Activated CD4-positive, alpha-beta T cell treated with anti-CD3 and anti-CD28 coated beads for 36 hours (primary cell): ENCODE measurements around the gene NUP93. TPM values are rescaled to one million over a fixed set of nuclear protein-coding genes. Genes with fewer than 3 reads are reported as not detected.

Source experiments
- ATAC-seq: fragments of 200-7000 bp; cut with Tn5 transposase; one replicate; pipeline ENCODE4 v1.10.0; 2021; ENCODE audit warnings: mild to moderate bottlenecking, moderate library complexity
- CTCF ChIA-PET: fragments of 350-600 bp; sonication (Branson Sonifier 250); formaldehyde crosslinking; loops from one replicate; lab custom pipeline; 2021; ENCODE audit warnings: antibody characterized with exemption; lab: Charles Lee
- POLR2A ChIA-PET: fragments of 350-600 bp; sonication (Branson Sonifier 250); formaldehyde crosslinking; loops from one replicate; lab custom pipeline; 2021; ENCODE audit warnings: antibody characterized with exemption, inconsistent platforms; lab: Charles Lee
- DNase-seq: peaks from one replicate; pipeline ENCODE4 v3.0.0-alpha.2; 2020
- H3K27ac Mint-ChIP-seq: one replicate; pipeline ENCODE4 v1.8.0; 2021; ENCODE audit warnings: mixed read lengths
- H3K27me3 Mint-ChIP-seq: one replicate; pipeline ENCODE4 v1.8.0; 2021; ENCODE audit warnings: mixed read lengths
- H3K36me3 Mint-ChIP-seq: one replicate; pipeline ENCODE4 v1.8.0; 2021; ENCODE audit warnings: low read depth, mixed read lengths
- H3K4me1 Mint-ChIP-seq: one replicate; pipeline ENCODE4 v1.8.0; 2021; ENCODE audit warnings: mixed read lengths
- H3K4me3 Mint-ChIP-seq: one replicate; pipeline ENCODE4 v1.8.0; 2021; ENCODE audit warnings: mild to moderate bottlenecking, moderate library complexity, mixed read lengths
- H3K9me3 Mint-ChIP-seq: one replicate; pipeline ENCODE4 v1.8.0; 2021; ENCODE audit warnings: low read depth, mixed read lengths
- intact Hi-C, 2 experiments: fragments of 100-400 bp; cut with DNase I in 1 of 2; cut with micrococcal nuclease in 1 of 2; formaldehyde crosslinking; loops; one replicate each; pipeline versions ENCODE4 v1.14.2 to v1.15.1; 2022 to 2024; cut with DNase I, micrococcal nuclease
- total RNA-seq, 2 experiments: library from RNA; stranded (reverse); gene quantifications; one replicate each; pipeline ENCODE4 v1.2.3, GENCODE V29; 2021

NUP93 gene
- total RNA-seq, 2 experiments from 2014 or later: 131 to 154 TPM

DNA sequence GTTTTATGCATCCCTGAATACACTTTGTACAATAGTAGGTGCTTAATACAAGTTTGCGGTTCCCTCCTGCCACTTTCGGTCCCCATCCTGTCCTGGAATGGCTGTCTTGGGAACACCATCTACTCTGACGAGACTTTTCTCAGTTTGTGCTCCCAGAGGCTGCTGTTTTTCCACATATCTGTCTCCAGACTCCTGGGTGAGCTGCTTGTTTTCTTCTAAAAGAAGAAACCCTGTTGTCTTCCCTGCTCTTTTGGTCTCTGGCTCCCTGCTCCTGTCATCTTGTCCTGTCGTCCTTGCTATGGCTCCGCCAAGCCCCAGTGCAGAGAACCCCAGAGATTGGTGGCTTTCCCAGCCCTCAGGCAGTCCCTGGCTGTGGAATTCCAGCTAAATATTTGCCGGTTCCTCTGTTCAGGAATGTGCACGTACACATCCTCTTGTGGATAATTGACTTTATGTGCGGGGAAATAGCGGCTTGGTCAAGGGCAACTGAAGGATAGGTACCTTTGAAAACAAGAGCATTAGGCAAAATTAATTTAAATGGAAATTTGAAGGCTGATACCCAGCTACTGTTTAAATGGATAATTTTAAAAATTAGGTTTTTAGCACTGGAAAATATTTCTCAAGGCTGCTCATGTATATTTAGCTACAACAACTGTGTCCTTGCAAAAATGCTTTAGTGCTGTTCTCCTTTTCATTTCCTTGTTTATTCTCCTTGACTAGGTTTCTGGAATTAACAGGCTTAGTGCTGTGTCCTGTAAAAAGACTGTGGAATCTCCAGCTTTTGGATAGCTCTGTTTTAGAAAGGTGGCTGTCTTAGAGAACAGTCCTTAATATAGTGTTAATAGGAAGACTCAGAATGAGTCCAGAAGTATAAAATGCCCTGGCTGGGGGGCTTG lies 84.9 kb downstream of the NUP93 start:
- CTCF ChIA-PET: no interaction called here
- H3K27me3 Mint-ChIP-seq: no peaks in the 10 kb centered on the region
- H3K9me3 Mint-ChIP-seq: no peaks in the 10 kb centered on the region
- ATAC-seq: no peak
- POLR2A ChIA-PET: no interaction called here
- no peaks in the 10 kb centered on the region for H3K4me1 Mint-ChIP-seq
- H3K27ac Mint-ChIP-seq: no peak overlapping the region
- intact Hi-C loops: no loop called here
- peaks cover 7% of the 10 kb centered on the region for H3K36me3 Mint-ChIP-seq
- no peak for DNase-seq
- H3K4me3 Mint-ChIP-seq: no peak overlapping the region

DNA sequence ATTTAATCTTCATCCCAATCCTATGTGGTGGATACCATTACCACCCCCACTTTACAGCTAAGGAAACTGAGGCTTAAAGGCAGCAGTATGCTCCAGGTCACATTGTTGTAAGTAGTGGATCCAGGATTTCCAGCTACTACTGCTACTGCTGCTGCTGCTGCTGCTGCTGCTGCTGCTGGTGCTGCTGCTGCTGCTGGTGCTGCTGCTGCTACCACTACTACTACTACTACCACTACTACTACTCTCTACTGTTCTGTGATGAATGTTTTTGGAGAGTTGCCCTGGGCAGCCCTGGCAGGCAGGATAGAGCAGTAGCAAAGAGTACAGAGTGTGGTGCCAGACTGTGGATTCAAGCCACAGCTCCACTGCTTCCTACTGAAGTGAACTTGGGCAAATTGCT lies 85.8 kb downstream of the NUP93 start:
- POLR2A ChIA-PET: no interaction called here

DNA sequence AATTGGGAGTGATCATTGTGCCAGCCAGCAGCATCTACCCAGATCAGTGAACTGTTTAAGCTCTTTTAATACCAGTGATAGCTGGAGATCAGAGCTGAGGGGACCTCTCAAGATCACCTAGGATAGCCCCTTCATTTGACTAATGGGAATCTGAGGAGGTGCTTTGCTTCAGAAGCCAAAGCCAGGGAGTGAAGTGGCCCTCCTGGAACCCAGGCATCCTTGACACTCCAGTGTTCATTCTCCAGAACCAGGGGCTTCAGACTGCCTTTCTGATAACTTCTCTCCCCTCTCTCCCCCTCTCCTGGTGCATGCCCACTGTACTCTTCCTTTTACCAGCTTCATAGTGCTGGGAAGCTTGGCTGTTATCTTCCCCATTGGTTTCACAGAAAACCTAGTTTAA lies 87.1 kb downstream of the NUP93 start:
- Mint-ChIP-seq H3K27ac (no peak overlapping the region), H3K36me3 (peaks cover 10% of the 10 kb centered on the region), H3K27me3 (no peaks in the 10 kb centered on the region), H3K4me1 (no peaks in the 10 kb centered on the region), H3K9me3 (no peaks in the 10 kb centered on the region), H3K4me3 (no peak overlapping the region)
- ChIA-PET POLR2A (no interaction called here), CTCF (interaction anchor here (1.1 kb wide), 1 partner anchor 19 kb away, joined by 3 read pairs; no protein-coding TSS in a partner anchor)
- ATAC-seq (no peak), DNase-seq (no peak)
- intact Hi-C loops: no loop called here

More for the DNA sequence above, 85.8 kb downstream of the NUP93 start:
- CTCF ChIA-PET: no interaction called here
- Mint-ChIP-seq H3K4me3 (no peak overlapping the region), H3K27ac (no peak overlapping the region), H3K27me3 (no peaks in the 10 kb centered on the region), H3K36me3 (peaks cover 4% of the 10 kb centered on the region), H3K9me3 (no peaks in the 10 kb centered on the region), H3K4me1 (no peaks in the 10 kb centered on the region)
- no peak for DNase-seq
- intact Hi-C loops: no loop called here
- ATAC-seq: no peak

DNA sequence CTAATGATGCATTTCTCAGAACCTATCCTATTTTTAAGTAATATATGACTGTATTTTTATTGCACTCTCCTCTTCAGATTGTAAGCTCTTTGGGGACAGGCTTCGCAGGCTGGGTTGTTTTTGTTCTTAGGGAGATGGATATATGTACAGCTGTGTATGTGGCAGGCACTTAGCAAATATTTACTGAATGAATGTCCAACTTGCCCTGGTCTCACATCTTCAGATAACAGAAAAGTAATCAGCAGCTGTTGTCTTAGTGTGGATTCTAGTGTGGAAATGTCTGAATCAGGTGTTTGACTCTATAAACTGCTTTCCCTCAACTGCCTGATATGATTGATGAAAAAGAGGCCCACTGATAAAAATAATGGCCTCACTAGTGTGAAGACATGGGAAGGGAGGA lies 88.0 kb downstream of the NUP93 start:
- Mint-ChIP-seq H3K9me3 (no peaks in the 10 kb centered on the region), H3K27me3 (no peaks in the 10 kb centered on the region), H3K36me3 (peaks cover 12% of the 10 kb centered on the region), H3K27ac (no peak overlapping the region), H3K4me3 (no peak overlapping the region), H3K4me1 (no peaks in the 10 kb centered on the region)
- ATAC-seq: no peak
- POLR2A ChIA-PET: no interaction called here
- DNase-seq: no peak
- CTCF ChIA-PET: no interaction called here
- intact Hi-C loops: no loop called here

DNA sequence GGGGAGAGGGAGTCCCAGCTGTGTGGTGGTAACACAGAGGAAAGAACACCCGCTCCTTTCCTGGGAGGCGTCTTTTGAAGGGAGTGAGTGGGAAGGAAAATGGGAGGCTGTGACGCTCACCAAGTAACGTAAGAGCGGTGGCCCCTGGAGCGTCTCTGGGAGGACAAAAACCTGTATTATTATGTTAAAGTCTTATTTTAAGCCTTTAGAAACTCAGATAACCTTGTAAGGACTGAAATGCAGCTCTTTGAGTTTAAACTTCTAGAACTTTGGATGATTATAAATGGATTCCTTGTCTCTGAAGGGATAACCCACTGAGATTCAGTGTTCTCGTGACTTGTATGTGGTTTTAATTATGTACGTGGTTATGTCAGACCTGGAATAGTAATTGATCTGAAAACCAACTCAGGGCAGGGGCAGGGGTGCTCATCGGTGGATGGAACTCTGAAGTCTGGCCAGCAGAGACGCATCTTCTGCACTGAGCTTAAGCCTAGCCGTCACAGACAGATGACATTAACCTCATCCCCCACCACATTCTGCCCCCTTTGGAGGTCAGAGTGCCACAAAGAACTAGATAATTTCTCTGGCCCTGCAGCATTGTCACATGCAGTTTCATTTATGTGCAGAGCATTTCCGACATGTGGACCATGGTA lies 93.3 kb downstream of the NUP93 start:
- no peaks in the 10 kb centered on the region for H3K9me3 Mint-ChIP-seq
- H3K4me1 Mint-ChIP-seq: no peaks in the 10 kb centered on the region
- ATAC-seq (no peak), DNase-seq (no peak)
- H3K4me3 Mint-ChIP-seq: no peak overlapping the region
- no peaks in the 10 kb centered on the region for H3K27me3 Mint-ChIP-seq
- no peak overlapping the region for H3K27ac Mint-ChIP-seq
- peaks cover 30% of the 10 kb centered on the region for H3K36me3 Mint-ChIP-seq
- intact Hi-C loops: no loop called here
- CTCF ChIA-PET: no interaction called here
- POLR2A ChIA-PET: interaction anchor here (0.5 kb wide), 1 partner anchor 10 kb away, joined by 3 read pairs; no protein-coding TSS in a partner anchor

DNA sequence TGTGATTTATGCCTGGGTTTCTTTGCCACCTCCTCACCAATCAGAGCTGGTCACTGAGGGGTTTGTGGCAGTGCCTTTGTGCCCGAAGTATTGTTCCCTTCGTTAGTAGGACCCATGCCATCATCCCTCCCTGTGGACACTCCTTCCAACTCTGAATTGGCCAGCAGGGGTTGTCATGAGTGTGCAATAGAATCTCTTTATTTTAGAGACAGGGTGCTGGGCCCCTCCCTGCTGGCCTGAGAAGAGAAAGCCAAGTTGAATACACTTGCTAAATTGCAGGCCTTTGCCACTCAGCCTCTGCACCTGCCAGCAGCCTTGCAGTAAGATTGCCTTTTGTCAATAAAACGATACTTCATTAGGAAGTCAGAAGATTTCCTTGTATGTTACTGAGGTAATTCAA lies 94.4 kb downstream of the NUP93 start:
- H3K27me3 Mint-ChIP-seq: no peaks in the 10 kb centered on the region
- POLR2A ChIA-PET: no interaction called here

DNA sequence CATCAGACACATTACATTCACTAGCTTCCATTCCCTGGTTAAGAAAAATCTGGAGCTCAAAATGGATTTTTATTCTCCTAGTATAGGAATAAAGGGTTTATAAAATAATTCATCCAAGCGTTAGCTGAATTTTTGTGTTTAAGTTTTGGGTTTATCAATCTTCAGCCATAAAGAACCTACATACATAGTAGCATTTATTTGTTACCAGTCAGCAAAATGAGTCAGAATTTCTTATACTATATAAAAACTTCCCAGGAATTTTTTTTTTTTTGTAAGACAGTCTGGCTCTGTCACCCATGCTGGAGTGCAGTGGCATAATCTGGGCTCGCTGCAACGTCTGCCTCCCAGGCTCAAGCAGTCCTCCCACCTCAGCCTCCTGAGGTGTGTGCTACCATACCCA lies 94.9 kb downstream of the NUP93 start:
- Mint-ChIP-seq H3K27me3 (no peaks in the 10 kb centered on the region), H3K9me3 (no peaks in the 10 kb centered on the region), H3K36me3 (peaks cover 36% of the 10 kb centered on the region), H3K27ac (no peak overlapping the region), H3K4me3 (no peak overlapping the region), H3K4me1 (no peaks in the 10 kb centered on the region)
- ATAC-seq (no peak), DNase-seq (no peak)
- CTCF ChIA-PET: interaction anchor here (0.8 to 2.2 kb wide), 3 partner anchors 13 to 39 kb away, joined by 3 to 8 read pairs (median 4); no protein-coding TSS in a partner anchor
- POLR2A ChIA-PET: no interaction called here
- intact Hi-C loops: no loop called here

More for the DNA sequence above, 94.4 kb downstream of the NUP93 start:
- DNase-seq (no peak), ATAC-seq (no peak)
- intact Hi-C loops: no loop called here
- CTCF ChIA-PET: interaction anchor here (0.8 to 2.2 kb wide), 3 partner anchors 14 to 39 kb away, joined by 3 to 8 read pairs (median 4); no protein-coding TSS in a partner anchor
- Mint-ChIP-seq H3K36me3 (peaks cover 31% of the 10 kb centered on the region), H3K9me3 (no peaks in the 10 kb centered on the region), H3K27ac (no peak overlapping the region), H3K4me3 (no peak overlapping the region), H3K4me1 (no peaks in the 10 kb centered on the region)

DNA sequence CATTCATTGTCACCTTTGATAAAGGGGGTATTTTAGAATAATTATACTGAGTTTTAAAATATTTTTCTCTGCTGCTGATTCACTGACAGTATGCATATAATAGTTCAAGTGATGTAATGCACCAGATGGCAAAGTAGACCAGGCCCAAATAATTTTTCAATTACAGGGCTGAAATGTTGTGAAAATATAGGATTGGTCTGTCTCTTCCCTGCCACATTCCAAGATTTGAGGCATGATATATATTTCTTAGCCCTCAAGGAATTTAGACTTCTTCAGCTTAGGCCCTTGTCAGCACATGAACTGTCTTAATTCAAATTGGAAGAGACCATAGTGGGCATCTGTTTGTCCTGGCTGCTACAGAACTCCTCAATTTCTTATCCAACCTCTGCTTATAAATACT lies 95.9 kb downstream of the NUP93 start:
- ATAC-seq: no peak
- no peak for DNase-seq
- Mint-ChIP-seq H3K27ac (no peak overlapping the region), H3K9me3 (no peaks in the 10 kb centered on the region), H3K36me3 (peaks cover 36% of the 10 kb centered on the region), H3K4me3 (no peak overlapping the region), H3K27me3 (no peaks in the 10 kb centered on the region), H3K4me1 (no peaks in the 10 kb centered on the region)
- intact Hi-C loops: no loop called here
- ChIA-PET CTCF (interaction anchor here (0.7 to 2.2 kb wide), 3 partner anchors 12 to 201 kb away, joined by 4 to 8 read pairs (median 4); no protein-coding TSS in a partner anchor), POLR2A (no interaction called here)

DNA sequence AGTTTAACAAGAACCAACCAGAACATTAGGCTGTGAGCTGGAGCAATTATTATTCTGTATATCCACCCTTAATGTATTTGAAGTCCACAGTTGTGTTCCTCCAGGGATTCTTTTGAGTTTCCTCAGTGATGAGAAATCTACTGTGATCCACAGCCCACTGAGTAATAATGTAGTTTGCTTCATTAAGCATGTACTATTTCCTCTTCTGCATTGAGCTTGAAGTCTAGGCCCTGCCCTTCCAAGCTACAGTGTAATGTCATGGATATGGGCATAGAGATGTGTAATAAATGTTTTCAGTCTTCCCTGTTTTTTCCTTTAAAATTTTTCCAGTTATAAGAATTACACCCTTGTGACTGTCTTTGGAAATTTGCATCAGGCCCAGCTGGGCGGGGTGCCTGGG lies 98.7 kb downstream of the NUP93 start:
- H3K27me3 Mint-ChIP-seq: no peaks in the 10 kb centered on the region
- DNase-seq (no peak), ATAC-seq (no peak)
- H3K4me3 Mint-ChIP-seq: no peak overlapping the region
- no peaks in the 10 kb centered on the region for H3K9me3 Mint-ChIP-seq
- peaks cover 9% of the 10 kb centered on the region for H3K4me1 Mint-ChIP-seq
- no peak overlapping the region for H3K27ac Mint-ChIP-seq
- H3K36me3 Mint-ChIP-seq: peaks cover 42% of the 10 kb centered on the region
- POLR2A ChIA-PET: no interaction called here
- intact Hi-C loops: no loop called here
- CTCF ChIA-PET: interaction anchor here (0.7 to 1.7 kb wide), 2 partner anchors 44 to 123 kb away, joined by 3 to 4 read pairs; no protein-coding TSS in a partner anchor

DNA sequence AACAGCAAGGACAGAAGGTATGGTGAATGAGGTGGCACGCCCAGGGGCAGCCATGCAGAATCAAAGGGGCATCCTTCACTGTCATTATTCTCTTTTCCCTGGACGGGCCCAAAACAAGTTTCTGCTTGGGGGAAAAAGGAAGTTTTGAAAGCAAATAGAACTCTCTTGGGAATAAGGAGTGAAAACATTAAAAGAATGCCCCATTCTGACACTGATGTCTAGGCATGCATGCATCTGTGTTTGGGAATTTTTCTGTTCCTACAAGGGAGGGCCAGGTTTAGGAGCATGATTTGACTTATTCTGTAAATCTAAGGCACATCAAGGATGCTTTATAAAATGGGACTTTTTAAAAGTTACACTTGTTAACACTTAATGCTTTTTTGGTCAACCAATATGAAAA lies 100.7 kb downstream of the NUP93 start:
- Mint-ChIP-seq H3K9me3 (no peaks in the 10 kb centered on the region), H3K27me3 (no peaks in the 10 kb centered on the region), H3K4me3 (no peak overlapping the region), H3K4me1 (peaks cover 9% of the 10 kb centered on the region), H3K36me3 (peaks cover 42% of the 10 kb centered on the region), H3K27ac (no peak overlapping the region)
- intact Hi-C loops: no loop called here
- ATAC-seq (no peak), DNase-seq (no peak)
- POLR2A ChIA-PET: no interaction called here
- CTCF ChIA-PET: interaction anchor here (0.6 to 0.9 kb wide), 3 partner anchors 37 to 65 kb away, joined by 3 to 4 read pairs (median 3); no protein-coding TSS in a partner anchor

DNA sequence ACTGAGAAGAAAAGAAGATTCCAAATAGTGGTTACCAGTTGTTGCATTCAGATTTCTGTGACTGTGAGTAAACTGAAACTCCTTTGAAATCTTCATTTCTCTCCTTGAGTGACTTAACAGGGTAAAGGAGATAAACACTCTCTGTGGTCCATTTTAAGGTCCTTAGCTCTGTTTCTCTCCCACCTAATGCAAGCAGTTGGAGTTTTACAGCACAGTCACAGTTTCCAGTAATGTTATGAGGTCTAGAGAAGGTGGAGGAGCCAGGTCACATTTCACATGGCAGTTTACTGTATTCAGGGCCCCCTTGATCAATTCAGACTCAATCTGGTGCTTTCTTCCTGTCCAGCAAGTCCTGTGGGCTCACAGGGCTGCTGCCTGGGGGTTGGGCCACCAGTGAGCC lies 102.8 kb downstream of the NUP93 start:
- ChIA-PET CTCF (interaction anchor here (0.5 to 1.2 kb wide), 3 partner anchors 9 to 21 kb away, joined by 3 to 5 read pairs (median 4); no protein-coding TSS in a partner anchor), POLR2A (no interaction called here)
- peaks cover 42% of the 10 kb centered on the region for H3K36me3 Mint-ChIP-seq
- no peaks in the 10 kb centered on the region for H3K27me3 Mint-ChIP-seq
- peak; percentile 64 for ATAC-seq
- H3K9me3 Mint-ChIP-seq: no peaks in the 10 kb centered on the region
- intact Hi-C loops: no loop called here
- DNase-seq: no peak
- no peak overlapping the region for H3K4me3 Mint-ChIP-seq
- H3K27ac Mint-ChIP-seq: peak overlapping the region; percentile 67
- peaks cover 9% of the 10 kb centered on the region for H3K4me1 Mint-ChIP-seq
